IPS-11a (cell line): ENCODE measurements around the gene TRIM27.
"Not testable (repeated sequence)": the region's sequence is repeated elsewhere in the genome, so short reads cannot be mapped to it uniquely, and the experiment has no call there.

ENCODE experiments used
- H3K4me3 ChIP-seq: one replicate; pipeline ENCODE4 v1.5.1; 2013; ENCODE audit warnings: low read depth, low read length, control low read depth

TRIM27 gene

DNA sequence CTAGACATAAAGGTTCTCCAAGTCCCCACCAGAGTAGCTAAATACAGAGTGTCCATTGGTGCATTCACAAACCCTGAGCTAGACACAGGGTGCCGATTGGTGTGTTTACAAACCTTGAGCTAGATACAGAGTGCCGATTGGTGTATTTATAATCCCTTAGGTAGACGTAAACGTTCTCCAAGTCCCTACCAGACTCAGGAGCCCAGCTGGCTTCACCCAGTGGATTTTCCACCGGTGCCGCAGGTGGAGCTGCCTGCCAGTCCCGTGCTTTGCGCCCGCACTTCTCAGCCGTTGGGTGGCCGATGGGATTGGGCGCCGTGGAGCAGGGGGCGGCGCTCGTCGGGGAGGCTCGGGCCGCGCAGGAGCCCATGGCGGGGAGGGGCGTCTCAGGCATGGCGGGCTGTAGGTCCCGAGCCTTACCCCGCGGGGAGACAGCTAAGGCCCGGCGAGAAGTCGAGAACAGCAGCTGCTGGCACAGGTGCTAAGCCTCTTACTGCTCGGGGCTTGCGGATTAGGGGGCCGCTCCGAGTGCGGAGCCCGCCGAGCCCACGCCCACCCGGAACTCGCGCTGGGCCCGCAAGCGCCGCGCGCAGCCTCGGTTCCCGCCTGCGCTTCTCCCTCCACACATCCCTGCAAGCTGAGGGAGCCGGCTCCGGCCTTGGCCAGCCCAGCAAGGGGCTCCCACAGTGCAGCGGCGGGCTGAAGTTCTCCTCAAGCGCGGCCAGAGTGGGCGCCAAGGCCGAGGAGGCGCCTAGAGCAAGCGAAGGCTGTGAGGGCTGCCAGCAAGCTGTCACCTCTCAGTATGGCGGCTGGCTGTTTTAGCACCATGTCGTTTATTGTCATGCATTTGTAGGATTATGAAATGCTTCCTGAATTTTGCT, 57.3 kb downstream of the TRIM27 start:
- peak overlapping the region; percentile 70 for H3K4me3 ChIP-seq

- H3K4me3 ChIP-seq = peak overlapping the region; percentile 2
Measured at GRCh38 chr6:28865401-28866204, 58.2 kb downstream of the TRIM27 start.

GRCh38 chr6:28864326-28864923, 59.4 kb downstream of the TRIM27 start:
- peak overlapping the region; percentile 89 for H3K4me3 ChIP-seq

DNA sequence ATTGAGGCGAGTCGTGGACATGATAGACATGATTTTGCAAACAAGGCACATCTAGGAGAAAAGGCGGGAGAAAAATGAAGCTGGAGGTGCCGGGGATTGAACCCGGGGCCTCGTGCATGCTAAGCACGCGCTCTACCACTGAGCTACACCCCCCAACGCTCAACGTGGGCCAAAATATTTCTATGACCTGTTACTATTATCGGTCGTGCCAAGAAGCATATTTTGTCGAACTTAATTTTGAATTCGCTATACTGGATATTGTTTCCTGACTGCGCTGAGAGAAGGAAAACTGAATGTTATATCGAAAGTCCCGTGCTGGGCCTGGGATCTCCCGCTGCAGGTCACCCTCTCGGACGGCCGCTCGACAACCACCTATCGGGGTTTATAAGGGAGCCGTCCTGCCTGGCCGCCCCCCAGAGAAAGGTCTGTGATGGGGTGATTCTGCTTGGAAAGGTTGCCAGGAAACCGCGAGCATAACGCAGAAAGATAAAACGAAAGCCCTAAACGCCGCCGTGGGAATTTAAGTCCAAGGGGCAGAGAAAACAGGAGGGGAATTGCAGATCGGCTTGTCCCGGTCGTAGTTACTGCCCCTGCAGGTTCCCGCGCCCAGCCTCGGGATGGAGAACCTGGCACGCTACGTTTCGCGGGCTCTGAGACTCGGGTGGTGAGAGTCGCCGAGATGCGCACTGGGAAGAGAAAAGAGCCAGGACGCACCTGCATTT, 60.0 kb downstream of the TRIM27 start:
- H3K4me3 ChIP-seq = peak overlapping the region; percentile 89

DNA sequence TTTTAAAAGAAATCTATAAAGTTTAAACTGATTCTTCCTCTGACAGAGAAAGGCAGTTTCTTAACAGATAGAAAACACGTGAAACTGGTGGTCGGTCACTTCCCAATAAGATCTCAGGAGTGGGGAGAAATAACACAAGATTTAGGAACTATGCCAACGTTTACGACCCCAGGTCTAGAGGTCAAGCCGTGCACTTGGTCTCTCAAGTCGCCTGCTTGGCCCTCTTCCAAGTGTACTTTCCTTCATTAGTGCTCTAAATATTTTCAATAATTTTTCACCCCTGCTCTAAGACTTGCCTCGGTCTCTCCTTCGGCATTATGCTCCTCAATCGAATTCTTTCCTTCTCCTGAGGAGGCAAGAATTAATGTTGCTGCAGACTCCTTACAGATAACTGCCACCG, 61.7 kb downstream of the TRIM27 start:
- H3K4me3 ChIP-seq = no peak overlapping the region

DNA sequence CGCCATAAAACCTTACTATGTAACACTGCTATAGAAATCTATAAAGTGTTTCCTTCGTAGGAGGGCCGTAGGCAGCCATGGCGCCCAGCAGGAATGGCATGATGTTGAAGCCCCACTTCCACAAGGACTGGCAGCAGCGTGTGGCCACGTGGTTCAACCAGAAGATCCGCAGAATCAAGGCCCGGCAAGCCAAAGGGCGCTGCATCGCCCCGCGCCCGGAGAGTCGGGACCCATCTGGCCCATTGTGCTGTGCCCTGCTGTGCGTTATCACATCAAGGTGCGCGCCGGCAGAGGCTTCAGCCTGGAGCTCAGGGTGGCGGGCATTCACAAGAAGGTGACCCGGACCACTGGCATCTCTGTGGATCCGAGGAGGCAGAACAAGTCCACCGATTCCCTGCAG, 62.4 kb downstream of the TRIM27 start:
- H3K4me3 ChIP-seq = no peak overlapping the region

- H3K4me3 ChIP-seq = no peak overlapping the region
Measured at GRCh38 chr6:28860581-28860980, 63.2 kb downstream of the TRIM27 start.

- no peak overlapping the region for H3K4me3 ChIP-seq
Measured at GRCh38 chr6:28858963-28859362, 64.8 kb downstream of the TRIM27 start.

DNA sequence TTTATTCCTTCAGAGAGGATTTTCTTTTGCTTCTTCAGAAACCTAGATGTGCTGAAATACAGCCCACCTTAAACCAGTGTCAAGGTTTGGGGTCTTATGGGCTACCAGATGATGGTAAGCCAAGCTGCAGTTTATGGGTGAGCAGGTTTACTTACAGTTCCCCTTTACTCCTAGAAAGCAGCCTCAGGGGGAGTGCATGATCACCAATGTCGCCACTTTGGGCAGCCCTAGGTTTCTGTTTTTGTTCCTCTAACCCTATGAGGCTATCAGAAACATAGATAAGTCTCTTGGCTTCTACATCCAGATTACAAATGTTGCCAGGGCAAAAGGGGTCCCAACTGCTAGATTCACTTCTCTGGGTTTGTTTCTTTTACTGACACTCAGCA, 67.2 kb downstream of the TRIM27 start:
- H3K4me3 ChIP-seq = no peak overlapping the region

DNA sequence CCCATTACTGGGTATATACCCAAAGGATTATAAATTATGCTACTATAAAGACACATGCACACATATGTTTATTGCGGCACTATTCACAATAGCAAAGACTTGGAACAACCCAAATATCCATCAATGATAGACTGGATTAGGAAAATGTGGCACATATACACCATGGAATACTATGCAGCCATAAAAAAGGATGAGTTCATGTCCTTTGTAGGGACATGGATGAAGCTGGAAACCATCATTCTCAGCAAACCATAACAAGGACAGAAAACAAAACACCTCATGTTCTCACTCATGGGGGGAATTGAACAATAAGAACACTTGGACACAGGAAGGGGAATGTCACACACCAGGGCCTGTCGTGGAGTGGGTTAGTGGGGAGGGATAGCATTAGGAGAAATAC, 69.4 kb downstream of the TRIM27 start:
- not testable (repeated sequence) for H3K4me3 ChIP-seq
